Gastrocnemius medialis (tissue), 4 donors: Measurements from ENCODE around the gene CFAP100. TPM values are rescaled to one million over a fixed set of nuclear protein-coding genes. Genes with fewer than 3 reads are reported as not detected.

Experiments
- ATAC-seq, 2 donors: fragments of 150-250 bp; one replicate each; pipeline ENCODE4 v1.9.1; 2016
- DNase-seq, 2 donors: peaks; one replicate each; pipeline ENCODE4 v3.0.0-alpha.2; 2019
- H3K27ac ChIP-seq, 4 donors: fragments of 200-600 bp; sonication (generic); 1 replicate in 1 of 4; 2 replicates in 3 of 4; pipeline ENCODE4 v1.5.1; 2016 to 2018; ENCODE audit warnings: mild to moderate bottlenecking in 2 of 4, moderate library complexity in 1 of 4
- H3K27me3 ChIP-seq, 3 donors: fragments of 200-600 bp; sonication (generic) in 2 of 3; 1 replicate in 1 of 3; 2 replicates in 2 of 3; pipeline versions ENCODE4 v1.5.1 to v1.6.0; 2016 to 2019; ENCODE audit warnings: mild to moderate bottlenecking in 1 of 3, moderate library complexity in 1 of 3
- H3K36me3 ChIP-seq, 2 donors: fragments of 200-600 bp; sonication (generic) in 1 of 2; one replicate each; pipeline ENCODE4 v1.5.1; 2017 to 2018
- H3K4me1 ChIP-seq, 2 donors: fragments of 200-600 bp; sonication (generic) in 1 of 2; one replicate each; pipeline ENCODE4 v1.5.1; 2016 to 2017; ENCODE audit warnings: mild to moderate bottlenecking in 2 of 2
- H3K4me3 ChIP-seq, 4 donors: fragments of 200-600 bp; sonication (generic) in 3 of 4; 1 replicate in 1 of 4; 2 replicates in 3 of 4; pipeline ENCODE4 v1.5.1; 2016 to 2019; ENCODE audit warnings: mild to moderate bottlenecking in 2 of 4
- H3K9me3 ChIP-seq, 3 donors: fragments of 200-600 bp; sonication (generic) in 2 of 3; 1 replicate in 1 of 3; 2 replicates in 2 of 3; pipeline ENCODE4 v1.5.1; 2016 to 2019
- CTCF ChIP-seq, 5 experiments: fragments of 450-650 bp in 3 of 5; fragments of 200-600 bp in 2 of 5; sonication (generic) in 2 of 5; IDR thresholded peaks in 4 of 5; conservative IDR thresholded peaks in 1 of 5; 1 replicate in 4 of 5; 2 replicates in 1 of 5; pipeline ENCODE4 v1.5.1; 2016 to 2019; ENCODE audit warnings: antibody characterized with exemption in 5 of 5, mild to moderate bottlenecking in 3 of 5, moderate library complexity in 3 of 5
- POLR2A ChIP-seq, 2 donors: fragments of 450-650 bp; IDR thresholded peaks; one replicate each; pipeline ENCODE4 v1.6.1; 2017; ENCODE audit warnings: antibody characterized with exemption in 2 of 2, mild to moderate bottlenecking in 2 of 2, moderate library complexity in 2 of 2
- in situ Hi-C, 4 donors: fragments of 200-750 bp; cut with MboI; loops; one replicate each; pipeline versions ENCODE4 v1.15.0 to v1.8.0; 2017; ENCODE audit warnings: low sequenced_read_pairs in 4 of 4
- intact Hi-C: fragments of 100-400 bp; cut with DNase I; formaldehyde crosslinking; loops from one replicate; pipeline ENCODE4 v1.15.1; 2023; ENCODE audit warnings: low total_unique reads
- total RNA-seq, 4 donors: library from RNA; depleted of rRNA; stranded (reverse); fragments of >200 nt; gene quantifications; one replicate each; pipeline versions ENCODE4 v1.1.0 to v1.2.3, GENCODE V29; 2016

The CFAP100 gene
- total RNA-seq, 4 donors from 2014 or later, result not detected

DNA sequence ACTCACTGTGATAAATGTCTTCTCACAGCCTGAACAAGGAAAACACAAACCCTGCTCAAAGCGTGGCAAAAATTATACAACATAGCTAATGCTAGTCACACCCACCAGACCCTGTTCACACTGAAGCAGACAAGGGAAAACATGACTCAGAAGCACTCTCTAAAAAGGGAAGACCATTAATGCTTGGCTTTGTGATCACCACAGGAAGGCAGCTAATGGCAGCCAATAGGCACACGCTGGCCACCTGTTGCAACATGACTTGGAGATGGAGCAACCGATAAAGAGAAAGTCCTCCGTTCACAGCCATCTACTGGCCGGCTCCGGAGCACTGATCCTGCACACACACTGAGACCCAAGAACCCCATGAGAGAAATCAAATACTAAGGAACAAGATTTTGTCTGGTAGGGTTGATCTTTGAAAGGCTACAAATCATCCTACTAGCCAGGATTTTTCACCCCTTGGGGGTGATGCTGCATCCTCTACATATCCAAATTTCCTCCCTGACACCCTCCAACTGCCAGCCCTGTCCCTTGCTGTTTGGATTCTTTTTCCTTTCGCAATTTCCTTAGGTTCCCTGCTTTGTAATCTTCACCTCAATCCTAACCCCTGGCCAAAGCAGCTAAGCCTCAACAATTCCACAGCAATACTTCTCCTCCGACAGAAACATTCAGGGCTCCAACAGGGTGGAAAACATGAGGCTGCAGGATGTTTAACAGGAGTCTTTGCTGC, 77.7 kb downstream of the CFAP100 start:
- peaks cover 0 to 24% of the 10 kb centered on the region in 2 donors for H3K36me3 ChIP-seq
- peak; percentile 66 to 75 for ATAC-seq
- TF ChIP-seq POLR2A (IDR thresholded peaks at IDR 0.05), result peak; percentile 74 to 86
- peak in 1 of 5 experiments; percentile 19 for TF ChIP-seq CTCF (IDR thresholded peaks at IDR 0.05 in 4 of 5, conservative IDR thresholded peaks at IDR 0.05 in 1 of 5)
- H3K27me3 ChIP-seq, result no peaks in the 10 kb centered on the region
- H3K4me3 ChIP-seq, result peak overlapping the region; percentile 46 to 74 (median 70)
- H3K9me3 ChIP-seq, result no peaks in the 10 kb centered on the region
- peaks cover 70 to 77% of the 10 kb centered on the region in 2 donors for H3K4me1 ChIP-seq
- in situ Hi-C loops (loop anchor here in 2 of 4 donors (10.0 kb wide), 2 partner anchors 78 to 218 kb away; partner anchors contain the start of gene CFAP100 (in 2 of the 2)), intact Hi-C loops (loop anchor here (1.0 to 10.0 kb wide), 3 partner anchors 10 to 558 kb away; no protein-coding TSS in a partner anchor)
- H3K27ac ChIP-seq, result peak overlapping the region; percentile 94 to 97 (median 96)
- peak; percentile 86 to 95 for DNase-seq

DNA sequence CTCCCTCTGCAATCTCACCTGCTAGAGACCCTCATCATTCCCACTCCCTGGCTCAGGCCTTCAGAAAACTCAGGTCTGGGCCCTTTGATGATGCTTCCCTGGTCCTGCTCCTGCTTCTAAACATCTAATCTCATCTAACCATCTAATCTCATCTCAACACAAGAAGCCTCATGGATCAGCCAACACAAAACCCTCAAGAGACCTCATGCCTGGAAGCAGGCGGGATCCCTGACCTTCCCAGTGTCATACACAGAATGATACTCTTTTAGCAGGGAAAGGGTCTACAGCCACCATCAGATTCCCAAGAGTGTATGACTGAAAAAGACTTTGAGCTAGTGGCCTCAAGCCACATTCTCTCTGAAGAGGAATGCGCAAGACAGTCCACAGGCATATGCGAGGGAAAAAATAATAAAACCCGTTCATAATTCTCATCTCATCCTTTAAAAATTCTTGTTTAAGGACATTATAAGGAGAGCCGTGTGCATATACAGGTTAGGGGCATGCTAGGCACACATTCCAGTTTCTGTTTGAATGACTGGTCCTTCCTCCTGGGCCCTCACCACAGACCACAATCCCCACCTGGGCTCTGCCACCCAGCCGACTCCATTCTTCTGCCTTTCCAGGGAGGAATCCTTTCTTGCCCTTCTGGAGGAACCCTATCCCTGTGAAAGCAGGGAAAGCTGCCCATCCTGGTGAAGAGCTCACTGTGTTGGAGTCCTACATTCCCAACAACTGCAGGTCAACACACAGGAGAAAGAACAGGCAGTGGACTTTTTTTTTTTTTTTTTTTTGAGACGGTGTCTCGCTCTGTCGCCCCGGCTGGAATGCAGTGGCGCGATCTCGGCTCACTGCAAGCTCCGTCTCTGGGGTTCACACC, 78.8 kb downstream of the CFAP100 start:
- intact Hi-C loops (loop anchor here (2.0 to 10.0 kb wide), 2 partner anchors 85 to 559 kb away; no protein-coding TSS in a partner anchor), in situ Hi-C loops (loop anchor here in 2 of 4 donors (10.0 kb wide), 2 partner anchors 79 to 219 kb away; partner anchors contain the start of gene CFAP100 (in 2 of the 2))
- TF ChIP-seq CTCF (IDR thresholded peaks at IDR 0.05 in 4 of 5, conservative IDR thresholded peaks at IDR 0.05 in 1 of 5), result no peak
- no peak for TF ChIP-seq POLR2A (IDR thresholded peaks at IDR 0.05)
- DNase-seq, result no peak
- H3K36me3 ChIP-seq, result peaks cover 0 to 23% of the 10 kb centered on the region in 2 donors
- H3K4me1 ChIP-seq, result peaks cover 61 to 66% of the 10 kb centered on the region in 2 donors
- no peaks in the 10 kb centered on the region for H3K27me3 ChIP-seq
- no peaks in the 10 kb centered on the region for H3K9me3 ChIP-seq
- ATAC-seq, result no peak
- peak overlapping the region; percentile 70 to 93 (median 72) for H3K4me3 ChIP-seq
- peak overlapping the region; percentile 94 to 97 (median 96) for H3K27ac ChIP-seq

DNA sequence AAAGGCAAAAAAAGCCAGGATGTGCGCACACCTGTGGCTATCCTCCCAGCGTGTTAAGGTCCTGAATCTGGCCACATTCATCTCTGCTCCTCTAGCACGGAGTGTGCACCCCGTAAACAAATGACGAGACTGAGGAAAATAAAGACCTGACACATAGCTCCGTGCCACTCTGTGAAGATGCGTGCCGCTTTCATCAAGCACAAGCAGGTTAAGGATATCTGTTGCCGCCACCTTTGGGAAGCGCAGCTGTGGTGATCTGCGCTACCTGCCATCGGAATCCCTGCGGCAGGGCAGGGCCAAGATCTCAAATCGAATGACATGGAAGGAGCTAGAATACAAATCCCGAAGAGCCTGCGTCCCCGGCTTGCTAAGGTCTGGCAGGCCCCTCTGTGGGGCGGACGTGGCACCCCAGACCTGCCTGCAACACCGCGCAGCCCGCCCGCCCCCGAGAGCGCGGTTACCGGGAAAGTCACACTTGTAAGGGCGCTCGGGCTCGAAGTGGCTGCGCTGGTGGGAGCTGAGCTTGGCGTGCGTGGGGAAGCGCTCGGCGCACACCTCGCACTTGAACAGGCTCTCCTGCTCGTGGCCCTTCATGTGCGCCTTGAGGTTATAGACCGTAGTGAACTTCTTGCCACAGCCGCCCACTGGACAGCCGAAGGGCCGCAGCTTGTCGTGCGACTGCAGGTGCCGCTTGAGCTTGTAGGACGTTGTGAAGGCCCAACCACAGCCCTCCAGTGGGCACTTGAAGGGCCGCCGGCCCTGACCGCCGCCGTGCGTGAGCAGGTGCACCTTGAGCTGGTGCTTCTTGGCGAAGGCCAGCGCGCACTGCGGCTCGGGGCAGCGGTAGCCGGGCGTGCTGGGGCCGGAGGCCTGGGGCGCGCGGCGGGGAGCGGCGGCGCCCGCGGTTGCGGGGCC, 80.0 kb downstream of the CFAP100 start:
- H3K27ac ChIP-seq, result peak overlapping the region; percentile 94 to 97 (median 96)
- DNase-seq, result peak in 1 of 2 donors; percentile 66
- peaks cover 49 to 54% of the 10 kb centered on the region in 2 donors for H3K4me1 ChIP-seq
- ATAC-seq, result peak; percentile 15 to 21
- H3K36me3 ChIP-seq, result peaks cover 0 to 11% of the 10 kb centered on the region in 2 donors
- intact Hi-C loops (loop anchor here (1.0 to 10.0 kb wide), 3 partner anchors 86 to 560 kb away; no protein-coding TSS in a partner anchor), in situ Hi-C loops (loop anchor here in 2 of 4 donors (10.0 kb wide), 2 partner anchors 80 to 220 kb away; partner anchors contain the start of gene CFAP100 (in 2 of the 2))
- peak overlapping the region; percentile 70 to 93 (median 72) for H3K4me3 ChIP-seq
- H3K9me3 ChIP-seq, result no peaks in the 10 kb centered on the region
- TF ChIP-seq POLR2A (IDR thresholded peaks at IDR 0.05) (peak in 1 of 2 donors; percentile 54), CTCF (IDR thresholded peaks at IDR 0.05 in 4 of 5, conservative IDR thresholded peaks at IDR 0.05 in 1 of 5) (peak in 1 of 5 experiments; percentile 4)
- no peaks in the 10 kb centered on the region for H3K27me3 ChIP-seq
